ENCODE results near the gene NAPB.

- no peak for TF ChIP-seq EZH2phosphoT487 (IDR thresholded peaks at IDR 0.05; ENCODE audit: insufficient read depth, low read depth)
- no peak for TF ChIP-seq EZH2 (IDR thresholded peaks at IDR 0.05; ENCODE audit: insufficient read depth, poor library complexity, severe bottlenecking)
These were observed 5.7 kb downstream of the NAPB start for GRCh38 chr20:23415555-23415954.

Measured in GM23248 (cell line).